K562 (cell line): Measurements from ENCODE around the gene GRB2. TPM values are rescaled to one million over a fixed set of nuclear protein-coding genes. Genes with fewer than 3 reads are reported as not detected.

Source experiments
- ATAC-seq: fragments of 200-7000 bp; cut with Tn5 transposase; 3 replicates; pipeline ENCODE4 v1.9.1; 2020; ENCODE audit warnings: moderate library complexity
- BruUV-seq: library from RNA; stranded (reverse); fragments of 400-500 nt; replicated peaks from 2 replicates; lab custom pipeline; 2021; lab: Mats Ljungman, UMichigan
- CTCF ChIA-PET: fragments of 300-600 bp; formaldehyde crosslinking; extraction: SDS; loops from one replicate; lab custom pipeline; 2021; ENCODE audit warnings: low intra/inter-chr PET ratio; lab: Yijun Ruan, JAX
- POLR2A ChIA-PET: fragments of 300-600, 350-650 bp; sonication (Branson Sonifier 250); formaldehyde crosslinking; extraction: SDS; loops from one replicate; lab custom pipeline; 2021; ENCODE audit warnings: antibody characterized with exemption, inconsistent platforms; lab: Yijun Ruan, JAX
- DNase-seq, 4 experiments: peaks; one replicate each; pipeline versions ENCODE4 v3.0.0 to v3.0.0-alpha.2; 2011 to 2018; ENCODE audit warnings: low spot score in 3 of 4, mixed read lengths in 3 of 4; ENCODE audit errors: extremely low read depth in 1 of 4
- FAIRE-seq: peaks from 2 replicates; lab custom pipeline; 2011; peaks lifted over from hg19 to GRCh38; lab: Jason Lieb, UNC
- H2AFZ ChIP-seq: 2 replicates; pipeline ENCODE4 v1.6.0; 2011; ENCODE audit warnings: low read depth, low read length, control low read depth, inconsistent platforms
- H3K27ac ChIP-seq: fragments of 200-600 bp; 3 replicates; pipeline ENCODE4 v1.8.0; 2011; ENCODE audit warnings: low read depth, mild to moderate bottlenecking, control low read depth, inconsistent platforms, low read length, moderate library complexity, mixed read lengths; ENCODE audit errors: extremely low read depth
- H3K27me3 ChIP-seq, 2 experiments: fragments of 300-600 bp in 1 of 2; 2 replicates in 1 of 2; 3 replicates in 1 of 2; pipeline versions ENCODE4 v1.6.0 to v1.8.0; 2011; ENCODE audit warnings: inconsistent platforms in 2 of 2, low read length in 2 of 2, mild to moderate bottlenecking in 1 of 2, mixed read lengths in 1 of 2, moderate library complexity in 1 of 2; ENCODE audit not compliant: control insufficient read depth in 2 of 2, insufficient read depth in 2 of 2
- H3K36me3 ChIP-seq: fragments of 300-600 bp; 3 replicates; pipeline ENCODE4 v1.8.0; 2011; ENCODE audit warnings: mild to moderate bottlenecking, low read length, inconsistent platforms; ENCODE audit not compliant: control insufficient read depth, insufficient read depth
- H3K4me1 ChIP-seq, 2 experiments: fragments of 200-600 bp in 1 of 2; replicated peaks in 1 of 2; 2 replicates in 1 of 2; 3 replicates in 1 of 2; pipeline versions ENCODE4 v1.5.1 to v1.8.0; 2011; ENCODE audit warnings: inconsistent platforms in 2 of 2, low read length in 2 of 2, mild to moderate bottlenecking in 1 of 2, mixed read lengths in 1 of 2, moderate library complexity in 1 of 2; ENCODE audit not compliant: control insufficient read depth in 2 of 2, insufficient read depth in 2 of 2
- H3K4me2 ChIP-seq: 2 replicates; pipeline ENCODE4 v1.6.1; 2011; ENCODE audit warnings: low read length, control low read depth, inconsistent platforms, mixed read lengths; ENCODE audit not compliant: insufficient read depth
- H3K4me3 ChIP-seq: fragments of 200-600 bp; sonication (generic), shearing (Covaris generic); 2 replicates; pipeline ENCODE4 v1.5.1; 2016; ENCODE audit warnings: control low read depth, inconsistent platforms
- H3K79me2 ChIP-seq: fragments of 200-600 bp; 3 replicates; pipeline ENCODE4 v1.8.0; 2011; ENCODE audit warnings: low read length, inconsistent platforms; ENCODE audit not compliant: control insufficient read depth, insufficient read depth
- H3K9ac ChIP-seq, 2 experiments: 2 replicates each; pipeline versions ENCODE4 v1.6.0 to v1.6.1; 2011; ENCODE audit warnings: low read depth in 2 of 2, low read length in 2 of 2, control low read depth in 1 of 2, inconsistent platforms in 1 of 2, mild to moderate bottlenecking in 1 of 2, mixed read lengths in 1 of 2; ENCODE audit not compliant: insufficient read depth in 1 of 2
- H3K9me1 ChIP-seq: one replicate; pipeline ENCODE4 v1.6.0; 2011; ENCODE audit warnings: inconsistent platforms, mild to moderate bottlenecking, low read length, moderate library complexity; ENCODE audit not compliant: control insufficient read depth, insufficient read depth
- H3K9me3 ChIP-seq: replicated peaks from 2 replicates; pipeline ENCODE4 v1.5.1; 2011; ENCODE audit warnings: low read depth, low read length, inconsistent platforms; ENCODE audit not compliant: control insufficient read depth, insufficient read depth
- H4K20me1 ChIP-seq: replicated peaks from 2 replicates; pipeline ENCODE4 v1.6.1; 2011; ENCODE audit warnings: low read length, inconsistent platforms, mixed read lengths; ENCODE audit not compliant: control insufficient read depth, insufficient read depth
- CAMTA2 ChIP-seq: fragments of 250-450 bp; sonication (Bioruptor Pico); conservative IDR thresholded peaks from 2 replicates; pipeline ENCODE4 v1.5.1; 2022
- CHD1 ChIP-seq: fragments of 200-600 bp; sonication (generic); IDR thresholded peaks from one replicate; pipeline ENCODE4 v1.6.1; 2012; ENCODE audit warnings: mild to moderate bottlenecking, moderate library complexity, low read length, inconsistent platforms
- ELF4 ChIP-seq: fragments of 450-650 bp; formaldehyde crosslinking; IDR thresholded peaks from 2 replicates; pipeline ENCODE4 v1.4.0; 2022; ENCODE audit warnings: missing genetic modification characterization
- GTF2F1 ChIP-seq: IDR thresholded peaks from 2 replicates; pipeline ENCODE4 v1.6.1; 2011; ENCODE audit warnings: low read depth, low read length, improper control_type of control experiment
- HMG20B ChIP-seq: fragments of 250-450 bp; sonication (Bioruptor Pico); IDR thresholded peaks from 2 replicates; pipeline ENCODE4 v1.5.0; 2021; ENCODE audit warnings: mild to moderate bottlenecking
- KLF1 ChIP-seq: fragments of 450-650 bp; IDR thresholded peaks from 2 replicates; pipeline ENCODE4 v1.6.1; 2016; ENCODE audit warnings: missing genetic modification characterization, missing compliant biosample characterization
- MCM5 ChIP-seq: fragments of 450-650 bp; IDR thresholded peaks from 2 replicates; pipeline ENCODE4 v1.6.1; 2016; ENCODE audit warnings: low read depth
- SMARCA5 ChIP-seq: fragments of 450-650 bp; IDR thresholded peaks from 2 replicates; pipeline ENCODE4 v1.6.1; 2016
- TAF7 ChIP-seq: fragments of 450-650 bp; IDR thresholded peaks from 2 replicates; pipeline ENCODE4 v1.6.1; 2016; ENCODE audit warnings: missing genetic modification characterization, missing compliant biosample characterization
- ZNF431 ChIP-seq: sonication (generic); formaldehyde crosslinking; IDR thresholded peaks from 2 replicates; pipeline ENCODE4 v1.8.0; 2022; ENCODE audit warnings: mild to moderate bottlenecking, missing genetic modification reagents
- ZNF696 ChIP-seq: fragments of 250-450 bp; sonication (Bioruptor Pico); conservative IDR thresholded peaks from 2 replicates; pipeline ENCODE4 v1.4.0; 2020; ENCODE audit warnings: mild to moderate bottlenecking, moderate library complexity
- WGBS: fragments of 100-300 bp; shearing (Covaris generic); methylation state at CpG from one replicate; pipeline ENCODE4 v1.1.6; 2016; ENCODE audit warnings: low coverage, mixed read lengths; ENCODE audit not compliant: insufficient coverage; ENCODE audit errors: missing lambda C conversion rate; 5-methylcytosine and 5-hydroxymethylcytosine counted together
- in situ Hi-C: fragments of 300-500 bp; cut with MboI; formaldehyde crosslinking; loops from 4 replicates; pipeline ENCODE4 v1.15.0; 2018; ENCODE audit warnings: inconsistent platforms, mixed read lengths
- intact Hi-C: fragments of 100-400 bp; cut with micrococcal nuclease; formaldehyde crosslinking; loops from 2 replicates; pipeline ENCODE4 v1.14.2; 2022
- polyA plus RNA-seq, 8 experiments: library from polyadenylated mRNA; depleted of rRNA in 4 of 8; stranded (reverse) in 5 of 8; unstranded in 3 of 8; fragments of >200 nt; fragmentation: Nextera tagmentation in 2 of 8; fragmentation: Illumina TruSeq in 1 of 8; extraction: Ambion mirVana in 2 of 8; extraction: Trizol in 1 of 8; gene quantifications; 2 replicates each; pipeline versions ENCODE4 v1.2.1 to v1.2.3, GENCODE V29; 2011 to 2014; ENCODE audit warnings: inconsistent platforms in 1 of 8, missing spikeins in 1 of 8
- total RNA-seq, 7 experiments: library from RNA; depleted of rRNA in 6 of 7; stranded (reverse); fragments of >200 nt in 6 of 7; fragmentation: Illumina TruSeq in 2 of 7; extraction: Trizol in 2 of 7; gene quantifications; 2 replicates each; pipeline versions ENCODE4 v1.2.1 to v1.2.3, GENCODE V29; 2011 to 2021; ENCODE audit warnings: low replicate concordance in 1 of 7
- TF ChIP-seq, protein P1 (sequence below): fragments of 200-600 bp; sonication (generic); IDR thresholded peaks from one replicate; pipeline ENCODE4 v1.6.1; 2012; ENCODE audit warnings: mild to moderate bottlenecking, low read depth, low read length, inconsistent platforms

Gene GRB2
- total and polyA plus RNA-seq, 9 of the 15 experiments (the other 6 are each of a cell fraction or from before 2014, with no cell fraction given), result 57.2 to 136 (median 84.8) TPM

GRCh38 chr17:75289832-75290337 lies 115.6 kb downstream of the GRB2 start:
- H3K9ac ChIP-seq, result peak overlapping the region; percentile 32 to 77
- H4K20me1 ChIP-seq, result no peaks in the 10 kb centered on the region
- in situ Hi-C loops, result no loop called here
- H2AFZ ChIP-seq, result peak overlapping the region; percentile 94
- peaks cover 2 to 16% of the 10 kb centered on the region in 2 experiments; a peak in 2 of 5 replicates for H3K4me1 ChIP-seq
- H3K27me3 ChIP-seq, result no peaks in the 10 kb centered on the region
- H3K79me2 ChIP-seq, result peaks cover 34% of the 10 kb centered on the region
- intact Hi-C loops, result loop anchor here (1.0 to 10.0 kb wide), 4 partner anchors 19 to 235 kb away; partner anchors contain the start of genes GRB2, LLGL2 and MIF4GD
- ChIA-PET CTCF (interaction anchor here (1.2 to 2.0 kb wide), 4 partner anchors 115 to 460 kb away, joined by 3 to 23 read pairs (median 6); partner anchors contain the start of genes CASKIN2 and TSEN54), POLR2A (interaction anchor here (0.5 to 2.0 kb wide), 23 partner anchors 9 to 362 kb away, joined by 3 to 26 read pairs (median 3); partner anchors contain the start of genes GGA3, GRB2, MIF4GD and MRPS7)
- FAIRE-seq (no peak), ATAC-seq (0 out of 3 replicates have a peak, but pooled peaks have one; percentile 8), DNase-seq (peak in 2 of 4 experiments; percentile 34 to 73)
- H3K9me1 ChIP-seq, result no peaks in the 10 kb centered on the region
- H3K36me3 ChIP-seq, result peaks cover 28% of the 10 kb centered on the region
- H3K9me3 ChIP-seq, result no peaks in the 10 kb centered on the region
- TSS peak; percentile 94 for BruUV-seq
- peak overlapping the region; percentile 87 for H3K4me3 ChIP-seq
- peak overlapping the region; percentile 89 for H3K27ac ChIP-seq
- H3K4me2 ChIP-seq, result peak overlapping the region; percentile 81
- WGBS, result under 1% methylated on average over 26 of the region's 26 CpGs
- TF ChIP-seq TAF7 (tag), result peak; percentile 29; the same call in 1 of the 2 replicates
- TF ChIP-seq SMARCA5, result no peak
- no peak for TF ChIP-seq HMG20B
- no peak for TF ChIP-seq KLF1 (tag)
- TF ChIP-seq MCM5, result no peak
- TF ChIP-seq GTF2F1, result no peak
- TF ChIP-seq CAMTA2 (CRISPR knock-in tag), result no peak
- no peak for TF ChIP-seq ZNF696 (CRISPR knock-in tag)
- TF ChIP-seq, protein P1, sequence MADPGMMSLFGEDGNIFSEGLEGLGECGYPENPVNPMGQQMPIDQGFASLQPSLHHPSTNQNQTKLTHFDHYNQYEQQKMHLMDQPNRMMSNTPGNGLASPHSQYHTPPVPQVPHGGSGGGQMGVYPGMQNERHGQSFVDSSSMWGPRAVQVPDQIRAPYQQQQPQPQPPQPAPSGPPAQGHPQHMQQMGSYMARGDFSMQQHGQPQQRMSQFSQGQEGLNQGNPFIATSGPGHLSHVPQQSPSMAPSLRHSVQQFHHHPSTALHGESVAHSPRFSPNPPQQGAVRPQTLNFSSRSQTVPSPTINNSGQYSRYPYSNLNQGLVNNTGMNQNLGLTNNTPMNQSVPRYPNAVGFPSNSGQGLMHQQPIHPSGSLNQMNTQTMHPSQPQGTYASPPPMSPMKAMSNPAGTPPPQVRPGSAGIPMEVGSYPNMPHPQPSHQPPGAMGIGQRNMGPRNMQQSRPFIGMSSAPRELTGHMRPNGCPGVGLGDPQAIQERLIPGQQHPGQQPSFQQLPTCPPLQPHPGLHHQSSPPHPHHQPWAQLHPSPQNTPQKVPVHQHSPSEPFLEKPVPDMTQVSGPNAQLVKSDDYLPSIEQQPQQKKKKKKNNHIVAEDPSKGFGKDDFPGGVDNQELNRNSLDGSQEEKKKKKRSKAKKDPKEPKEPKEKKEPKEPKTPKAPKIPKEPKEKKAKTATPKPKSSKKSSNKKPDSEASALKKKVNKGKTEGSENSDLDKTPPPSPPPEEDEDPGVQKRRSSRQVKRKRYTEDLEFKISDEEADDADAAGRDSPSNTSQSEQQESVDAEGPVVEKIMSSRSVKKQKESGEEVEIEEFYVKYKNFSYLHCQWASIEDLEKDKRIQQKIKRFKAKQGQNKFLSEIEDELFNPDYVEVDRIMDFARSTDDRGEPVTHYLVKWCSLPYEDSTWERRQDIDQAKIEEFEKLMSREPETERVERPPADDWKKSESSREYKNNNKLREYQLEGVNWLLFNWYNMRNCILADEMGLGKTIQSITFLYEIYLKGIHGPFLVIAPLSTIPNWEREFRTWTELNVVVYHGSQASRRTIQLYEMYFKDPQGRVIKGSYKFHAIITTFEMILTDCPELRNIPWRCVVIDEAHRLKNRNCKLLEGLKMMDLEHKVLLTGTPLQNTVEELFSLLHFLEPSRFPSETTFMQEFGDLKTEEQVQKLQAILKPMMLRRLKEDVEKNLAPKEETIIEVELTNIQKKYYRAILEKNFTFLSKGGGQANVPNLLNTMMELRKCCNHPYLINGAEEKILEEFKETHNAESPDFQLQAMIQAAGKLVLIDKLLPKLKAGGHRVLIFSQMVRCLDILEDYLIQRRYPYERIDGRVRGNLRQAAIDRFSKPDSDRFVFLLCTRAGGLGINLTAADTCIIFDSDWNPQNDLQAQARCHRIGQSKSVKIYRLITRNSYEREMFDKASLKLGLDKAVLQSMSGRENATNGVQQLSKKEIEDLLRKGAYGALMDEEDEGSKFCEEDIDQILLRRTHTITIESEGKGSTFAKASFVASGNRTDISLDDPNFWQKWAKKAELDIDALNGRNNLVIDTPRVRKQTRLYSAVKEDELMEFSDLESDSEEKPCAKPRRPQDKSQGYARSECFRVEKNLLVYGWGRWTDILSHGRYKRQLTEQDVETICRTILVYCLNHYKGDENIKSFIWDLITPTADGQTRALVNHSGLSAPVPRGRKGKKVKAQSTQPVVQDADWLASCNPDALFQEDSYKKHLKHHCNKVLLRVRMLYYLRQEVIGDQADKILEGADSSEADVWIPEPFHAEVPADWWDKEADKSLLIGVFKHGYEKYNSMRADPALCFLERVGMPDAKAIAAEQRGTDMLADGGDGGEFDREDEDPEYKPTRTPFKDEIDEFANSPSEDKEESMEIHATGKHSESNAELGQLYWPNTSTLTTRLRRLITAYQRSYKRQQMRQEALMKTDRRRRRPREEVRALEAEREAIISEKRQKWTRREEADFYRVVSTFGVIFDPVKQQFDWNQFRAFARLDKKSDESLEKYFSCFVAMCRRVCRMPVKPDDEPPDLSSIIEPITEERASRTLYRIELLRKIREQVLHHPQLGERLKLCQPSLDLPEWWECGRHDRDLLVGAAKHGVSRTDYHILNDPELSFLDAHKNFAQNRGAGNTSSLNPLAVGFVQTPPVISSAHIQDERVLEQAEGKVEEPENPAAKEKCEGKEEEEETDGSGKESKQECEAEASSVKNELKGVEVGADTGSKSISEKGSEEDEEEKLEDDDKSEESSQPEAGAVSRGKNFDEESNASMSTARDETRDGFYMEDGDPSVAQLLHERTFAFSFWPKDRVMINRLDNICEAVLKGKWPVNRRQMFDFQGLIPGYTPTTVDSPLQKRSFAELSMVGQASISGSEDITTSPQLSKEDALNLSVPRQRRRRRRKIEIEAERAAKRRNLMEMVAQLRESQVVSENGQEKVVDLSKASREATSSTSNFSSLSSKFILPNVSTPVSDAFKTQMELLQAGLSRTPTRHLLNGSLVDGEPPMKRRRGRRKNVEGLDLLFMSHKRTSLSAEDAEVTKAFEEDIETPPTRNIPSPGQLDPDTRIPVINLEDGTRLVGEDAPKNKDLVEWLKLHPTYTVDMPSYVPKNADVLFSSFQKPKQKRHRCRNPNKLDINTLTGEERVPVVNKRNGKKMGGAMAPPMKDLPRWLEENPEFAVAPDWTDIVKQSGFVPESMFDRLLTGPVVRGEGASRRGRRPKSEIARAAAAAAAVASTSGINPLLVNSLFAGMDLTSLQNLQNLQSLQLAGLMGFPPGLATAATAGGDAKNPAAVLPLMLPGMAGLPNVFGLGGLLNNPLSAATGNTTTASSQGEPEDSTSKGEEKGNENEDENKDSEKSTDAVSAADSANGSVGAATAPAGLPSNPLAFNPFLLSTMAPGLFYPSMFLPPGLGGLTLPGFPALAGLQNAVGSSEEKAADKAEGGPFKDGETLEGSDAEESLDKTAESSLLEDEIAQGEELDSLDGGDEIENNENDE, result no peak
- no peak for TF ChIP-seq CHD1
- TF ChIP-seq ZNF431 (CRISPR knock-in tag), result no peak
- TF ChIP-seq ELF4, result no peak
